Spleen (tissue), 13 donors: Measurements from ENCODE around the gene OR2T35. TPM values are rescaled to one million over a fixed set of nuclear protein-coding genes. Genes with fewer than 3 reads are reported as not detected.
"Not testable (repeated sequence)": the region's sequence is repeated elsewhere in the genome, so short reads cannot be mapped to it uniquely, and the experiment has no call there.

Experiments
- DNase-seq: peaks from one replicate; pipeline ENCODE4 v3.0.0-alpha.2; 2020
- H3K27ac ChIP-seq, 8 donors: fragments of 200-600 bp; sonication (generic) in 7 of 8; 1 replicate in 4 of 8; 2 replicates in 4 of 8; pipeline versions ENCODE4 v1.5.0 to v1.8.0; 2016 to 2021; ENCODE audit warnings: inconsistent platforms in 4 of 8, mild to moderate bottlenecking in 4 of 8, moderate library complexity in 1 of 8
- H3K27me3 ChIP-seq, 7 donors: fragments of 200-600 bp; sonication (generic) in 6 of 7; replicated peaks in 1 of 7; 1 replicate in 4 of 7; 2 replicates in 3 of 7; pipeline versions ENCODE4 v1.5.0 to v1.8.0; 2016 to 2021; ENCODE audit warnings: inconsistent platforms in 3 of 7, mild to moderate bottlenecking in 1 of 7
- H3K36me3 ChIP-seq, 6 donors: fragments of 200-600 bp; sonication (generic) in 5 of 6; 1 replicate in 4 of 6; 2 replicates in 2 of 6; pipeline versions ENCODE4 v1.5.0 to v1.8.0; 2016 to 2021; ENCODE audit warnings: inconsistent platforms in 2 of 6
- H3K4me1 ChIP-seq, 6 donors: fragments of 200-600 bp; sonication (generic) in 5 of 6; 1 replicate in 3 of 6; 2 replicates in 3 of 6; pipeline versions ENCODE4 v1.5.0 to v1.8.0; 2016 to 2021; ENCODE audit warnings: inconsistent platforms in 3 of 6
- H3K4me3 ChIP-seq, 8 donors: fragments of 200-600 bp; sonication (generic) in 7 of 8; 1 replicate in 4 of 8; 2 replicates in 4 of 8; pipeline versions ENCODE4 v1.5.0 to v1.8.0; 2016 to 2021; ENCODE audit warnings: inconsistent platforms in 4 of 8, mild to moderate bottlenecking in 4 of 8, moderate library complexity in 2 of 8
- H3K9me3 ChIP-seq, 8 donors: fragments of 200-600 bp; sonication (generic) in 7 of 8; 1 replicate in 4 of 8; 2 replicates in 4 of 8; pipeline versions ENCODE4 v1.5.0 to v1.8.0; 2016 to 2021; ENCODE audit warnings: inconsistent platforms in 4 of 8
- CTCF ChIP-seq, 11 experiments: fragments of 200-600 bp in 7 of 11; fragments of 450-650 bp in 4 of 11; sonication (generic) in 4 of 11; IDR thresholded peaks in 8 of 11; conservative IDR thresholded peaks in 3 of 11; 1 replicate in 7 of 11; 2 replicates in 4 of 11; pipeline versions ENCODE4 v1.4.0 to v1.8.0; 2016 to 2021; ENCODE audit warnings: antibody characterized with exemption in 11 of 11, inconsistent platforms in 4 of 11, mild to moderate bottlenecking in 1 of 11
- POLR2A ChIP-seq, 3 donors: fragments of 450-650 bp; IDR thresholded peaks; one replicate each; pipeline ENCODE4 v1.5.1; 2017; ENCODE audit warnings: antibody characterized with exemption in 3 of 3, mild to moderate bottlenecking in 1 of 3
- POLR2AphosphoS5 ChIP-seq, 3 donors: sonication (generic); formaldehyde crosslinking; IDR thresholded peaks; one replicate each; pipeline ENCODE4 v1.5.1; 2017; ENCODE audit warnings: antibody characterized with exemption in 3 of 3
- WGBS, 5 donors: extraction: QIAGEN DNeasy Blood & Tissue Kit in 3 of 5; methylation state at CpG; one replicate each; pipeline versions ENCODE4 v1.1.5 to v1.1.7; 2013 to 2018; 5-methylcytosine and 5-hydroxymethylcytosine counted together
- intact Hi-C: fragments of 100-400 bp; cut with DNase I; formaldehyde crosslinking; loops from one replicate; pipeline ENCODE4 v1.15.0; 2023; ENCODE audit warnings: low total_unique reads
- long read RNA-seq, 2 donors: transcript quantifications; one replicate each; lab custom pipeline, GENCODE V29; 2026
- polyA plus RNA-seq, 3 donors: library from polyadenylated mRNA; stranded (reverse); fragments of 200-250 nt; gene quantifications; one replicate each; pipeline ENCODE4 v1.2.1, GENCODE V29; 2013
- total RNA-seq, 7 donors: library from RNA; depleted of rRNA in 3 of 7; stranded (reverse); fragments of >200 nt in 3 of 7; fragmentation: NEBNext Ultra II Directional in 4 of 7; extraction: Animal tissue kit (Norgen Biotek cat#: 25700) in 4 of 7; gene quantifications; one replicate each; pipeline versions ENCODE4 v1.1.0 to v1.2.1, GENCODE V29; 2016 to 2021
- donor health status: healthy with polysubstance abuse.
- donor health status: DM: no; HTN: no; CAD: no; lungs with moderate emphysema.
- donor health status: DM: no; HTN: no; CAD: no.
- donor health status: Bipolar disorder and iron deficiency.
- donor health status: healthy.
- donor health status: DM: no; HTN: no; CAD: no.
- donor health status: DM: yes; HTN: yes; CAD: no.

The OR2T35 gene, protein sequence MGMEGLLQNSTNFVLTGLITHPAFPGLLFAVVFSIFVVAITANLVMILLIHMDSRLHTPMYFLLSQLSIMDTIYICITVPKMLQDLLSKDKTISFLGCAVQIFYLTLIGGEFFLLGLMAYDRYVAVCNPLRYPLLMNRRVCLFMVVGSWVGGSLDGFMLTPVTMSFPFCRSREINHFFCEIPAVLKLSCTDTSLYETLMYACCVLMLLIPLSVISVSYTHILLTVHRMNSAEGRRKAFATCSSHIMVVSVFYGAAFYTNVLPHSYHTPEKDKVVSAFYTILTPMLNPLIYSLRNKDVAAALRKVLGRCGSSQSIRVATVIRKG
- total RNA-seq (under 1 TPM in 5 of 7 donors, not detected in 2; 0.19 to 0.68 (median 0.34) TPM), polyA plus RNA-seq (not detected)
- long read RNA-seq, donor 1 = 0 reads
- long read RNA-seq, donor 2 = 0 reads

GRCh38 chr1:248645178-248645577, at the start of gene OR2T35:
Gene OR2T35, minus strand, starts transcription at chr1:248645278. Its CDS starts 6,020 bp downstream, at chr1:248639258.
- DNase-seq, H3K4me3 ChIP-seq, H3K27ac ChIP-seq, H3K27me3 ChIP-seq, H3K4me1 ChIP-seq, intact Hi-C loops, H3K36me3 ChIP-seq, H3K9me3 ChIP-seq: not testable (repeated sequence)
- 71 to 100% (median 81%) methylated on average over 1 to 3 of the region's 3 CpGs; no CpG with 5 or more reads in 1 of the 5 donors for WGBS, 5 donors

DNA sequence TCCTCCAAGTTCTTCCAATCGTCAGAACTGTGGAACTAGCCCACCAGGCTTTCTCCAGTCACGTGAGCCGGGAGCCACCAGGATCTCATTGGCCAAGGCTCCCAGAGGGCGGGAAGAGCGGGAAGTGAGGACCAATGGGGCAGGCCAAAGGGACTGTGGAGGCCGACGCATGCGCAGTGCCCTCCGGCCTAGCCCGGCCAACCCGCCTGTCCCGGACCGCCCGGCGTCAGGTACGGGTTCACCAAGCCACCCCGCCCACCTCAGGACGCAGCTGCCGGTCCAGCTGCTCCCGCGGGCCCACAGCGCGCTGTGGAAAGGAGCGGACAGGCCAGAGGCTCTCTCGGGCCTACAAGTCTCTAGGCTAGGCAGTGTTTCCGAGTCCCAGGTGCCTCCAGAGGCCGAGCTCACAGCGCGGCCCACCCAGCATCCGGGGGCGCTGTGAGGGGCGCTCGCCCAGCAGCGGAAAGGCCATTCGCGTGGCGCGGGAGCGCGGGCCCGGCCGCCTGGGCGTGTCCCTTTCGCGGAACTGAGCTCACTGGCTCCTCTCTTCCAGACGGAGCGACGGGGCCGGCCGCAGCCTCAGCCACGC, 46.6 kb upstream of the OR2T35 start:
- no peak overlapping the region for H3K27ac ChIP-seq
- peaks cover 0 to 20% (median 11%) of the 10 kb centered on the region in 8 donors for H3K9me3 ChIP-seq
- H3K4me3 ChIP-seq = no peak overlapping the region
- WGBS, 5 donors = 83 to 89% (median 86%) methylated on average over 36 to 51 of the region's 51 CpGs
- DNase-seq = no peak
- H3K36me3 ChIP-seq = no peaks in the 10 kb centered on the region
- H3K27me3 ChIP-seq = peaks cover 0 to 10% (median 0%) of the 10 kb centered on the region in 7 donors
- intact Hi-C loops = no loop called here
- TF ChIP-seq CTCF (IDR thresholded peaks at IDR 0.05 in 8 of 11, conservative IDR thresholded peaks at IDR 0.05 in 3 of 11) = no peak
- no peak for TF ChIP-seq POLR2A (IDR thresholded peaks at IDR 0.05)
- TF ChIP-seq POLR2AphosphoS5 (IDR thresholded peaks at IDR 0.05) = no peak
- H3K4me1 ChIP-seq = peaks cover 0 to 7% (median 0%) of the 10 kb centered on the region in 6 donors

DNA sequence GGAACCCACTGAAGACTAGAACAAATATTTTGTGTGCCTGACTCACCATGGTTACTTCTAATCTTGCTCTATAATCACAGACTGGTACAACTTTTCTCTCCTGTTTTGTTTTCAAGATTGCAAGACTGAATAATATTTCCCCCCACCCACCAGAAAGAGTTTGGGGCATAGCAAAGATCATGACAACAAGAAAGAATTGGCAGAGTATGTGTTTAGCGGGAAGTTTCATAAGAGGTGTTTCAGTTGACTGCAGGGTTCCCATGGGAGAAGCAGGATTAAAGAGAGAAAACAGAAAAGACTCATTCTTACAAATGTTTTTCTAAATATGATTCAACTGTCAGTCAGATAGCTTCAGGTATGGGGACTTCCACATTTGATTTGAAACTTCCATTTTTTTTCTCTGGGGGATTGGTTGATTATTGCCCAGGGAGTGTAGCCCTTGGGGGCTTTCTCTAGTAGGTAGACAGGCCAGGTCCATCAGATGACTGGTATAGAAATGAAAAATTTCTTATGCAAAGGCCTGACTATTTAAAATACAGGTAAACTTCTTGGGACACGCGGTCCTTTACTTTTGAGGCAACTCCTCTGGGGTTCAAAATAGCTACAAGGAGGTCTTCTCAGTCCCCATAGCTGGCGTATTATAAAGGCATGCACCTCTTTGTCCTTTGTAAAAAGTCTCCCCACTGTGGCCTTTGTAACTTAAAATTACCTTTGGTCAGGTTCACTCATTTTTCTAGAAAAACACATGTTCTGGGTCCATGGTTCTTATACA, 43.6 kb upstream of the OR2T35 start:
- intact Hi-C loops = no loop called here
- WGBS, 5 donors = 74 to 87% (median 83%) methylated on average over 4 of the region's 4 CpGs
- Histone ChIP-seq H3K27ac (no peak overlapping the region), H3K9me3 (peaks cover 0 to 20% (median 11%) of the 10 kb centered on the region in 8 donors), H3K4me3 (no peak overlapping the region), H3K36me3 (no peaks in the 10 kb centered on the region), H3K27me3 (peaks cover 0 to 10% (median 0%) of the 10 kb centered on the region in 7 donors), H3K4me1 (no peaks in the 10 kb centered on the region)
- DNase-seq = no peak
- TF ChIP-seq POLR2A (IDR thresholded peaks at IDR 0.05) (no peak), CTCF (IDR thresholded peaks at IDR 0.05 in 8 of 11, conservative IDR thresholded peaks at IDR 0.05 in 3 of 11) (no peak), POLR2AphosphoS5 (IDR thresholded peaks at IDR 0.05) (no peak)

GRCh38 chr1:248686815-248687214, 41.7 kb upstream of the OR2T35 start:
- no peak for DNase-seq
- Histone ChIP-seq H3K4me3 (no peak overlapping the region), H3K36me3 (no peaks in the 10 kb centered on the region), H3K27ac (no peak overlapping the region), H3K4me1 (no peaks in the 10 kb centered on the region), H3K27me3 (peaks cover 0 to 6% (median 0%) of the 10 kb centered on the region in 7 donors), H3K9me3 (peaks cover 0 to 14% (median 10%) of the 10 kb centered on the region in 8 donors)
- WGBS, 5 donors = 15 to 25% (median 20%) methylated on average over 3 of the region's 3 CpGs
- TF ChIP-seq POLR2AphosphoS5 (IDR thresholded peaks at IDR 0.05) (no peak), POLR2A (IDR thresholded peaks at IDR 0.05) (no peak), CTCF (IDR thresholded peaks at IDR 0.05 in 8 of 11, conservative IDR thresholded peaks at IDR 0.05 in 3 of 11) (peak in 7 of 11 experiments; percentile 25 to 56 (median 43))
- intact Hi-C loops = no loop called here
